GM21381 (cell line): ENCODE measurements around the gene PPP4R1.

ENCODE experiments used
- ATAC-seq: cut with Tn5 transposase; IDR thresholded peaks from one replicate; pipeline ENCODE4 v1.9.1; 2021; ENCODE audit warnings: mild to moderate bottlenecking, moderate library complexity; ENCODE audit not compliant: unreplicated experiment

PPP4R1 gene

DNA sequence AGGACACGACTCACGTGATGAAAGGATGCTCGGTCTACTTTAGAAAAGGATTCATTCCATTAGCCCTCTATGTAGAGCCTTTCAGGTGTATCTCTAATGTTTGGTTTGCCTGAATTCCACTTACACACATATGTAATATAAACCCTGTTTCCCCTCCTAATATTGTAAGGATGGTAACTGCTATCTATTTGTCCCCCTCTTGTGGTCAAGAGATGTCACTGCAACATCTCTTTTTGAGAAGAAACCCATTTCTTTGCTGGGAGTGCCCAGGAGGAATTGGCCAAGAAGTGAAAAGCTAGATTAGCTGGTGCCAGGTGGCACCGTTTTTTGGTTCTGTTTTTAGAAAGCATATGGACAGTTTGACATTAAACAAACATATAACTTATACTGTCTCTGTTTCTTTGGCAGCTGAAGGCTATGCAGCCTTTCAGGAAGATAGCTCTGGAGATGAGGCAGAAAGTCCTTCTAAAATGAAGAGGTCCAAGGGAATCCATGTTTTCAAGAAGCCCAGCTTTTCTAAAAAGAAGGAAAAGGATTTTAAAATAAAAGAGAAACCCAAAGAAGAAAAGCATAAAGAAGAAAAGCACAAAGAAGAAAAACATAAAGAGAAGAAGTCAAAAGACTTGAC lies 97.8 kb downstream of the PPP4R1 start:
- ATAC-seq = no peak

- ATAC-seq = no peak
Measured at GRCh38 chr18:9513971-9514512, 100.3 kb downstream of the PPP4R1 start.

DNA sequence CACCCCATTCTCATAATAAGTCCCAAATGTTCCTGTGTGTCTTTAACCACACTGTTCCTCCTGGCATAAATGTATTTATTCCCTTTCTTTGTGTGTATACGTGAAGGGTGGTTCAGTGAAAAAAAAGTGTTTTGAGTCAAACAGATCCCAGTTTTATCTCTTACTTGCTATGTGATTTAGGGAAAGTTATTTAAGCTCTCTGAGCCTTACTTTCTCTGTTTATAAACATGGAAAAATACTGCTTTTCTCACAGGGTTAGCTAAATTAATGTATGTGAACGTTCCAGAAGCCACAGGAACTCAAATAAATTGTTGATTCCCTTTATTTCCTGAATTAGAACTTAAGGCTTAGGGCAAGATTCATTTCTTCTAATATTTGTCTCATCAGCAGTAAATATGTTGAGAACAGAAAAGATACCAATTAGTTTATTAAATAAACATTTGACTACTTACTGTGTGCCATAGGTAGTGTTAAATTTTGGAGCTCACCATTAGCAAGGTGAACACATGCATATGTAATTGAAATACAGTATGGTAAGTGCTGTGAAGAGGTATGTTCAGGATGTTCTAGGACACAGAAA lies 105.8 kb downstream of the PPP4R1 start:
- no peak for ATAC-seq

DNA sequence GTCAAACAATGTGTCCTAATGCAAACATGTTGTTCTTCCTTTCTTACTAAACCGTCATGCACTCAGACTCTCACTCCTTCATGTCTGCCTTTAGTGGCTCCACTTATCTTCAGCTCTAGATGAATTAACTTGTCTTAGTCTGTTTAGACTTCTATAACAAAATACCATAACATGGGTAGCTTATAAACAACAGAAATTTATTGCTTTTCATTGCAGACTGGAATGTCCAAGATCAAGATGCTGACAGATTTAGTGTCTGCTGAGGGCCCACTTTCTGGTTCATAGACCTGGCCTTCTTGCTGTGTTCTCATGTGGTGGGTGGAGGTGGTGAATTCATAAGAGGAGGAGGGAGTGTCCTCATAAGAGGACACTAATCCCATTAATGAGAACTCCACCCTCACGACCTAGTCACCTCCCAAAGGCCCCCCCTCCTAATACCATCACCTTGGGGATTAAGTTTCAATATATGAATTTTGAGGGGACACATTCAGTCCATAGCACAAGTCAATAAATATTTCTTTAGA lies 106.7 kb downstream of the PPP4R1 start:
- no peak for ATAC-seq

DNA sequence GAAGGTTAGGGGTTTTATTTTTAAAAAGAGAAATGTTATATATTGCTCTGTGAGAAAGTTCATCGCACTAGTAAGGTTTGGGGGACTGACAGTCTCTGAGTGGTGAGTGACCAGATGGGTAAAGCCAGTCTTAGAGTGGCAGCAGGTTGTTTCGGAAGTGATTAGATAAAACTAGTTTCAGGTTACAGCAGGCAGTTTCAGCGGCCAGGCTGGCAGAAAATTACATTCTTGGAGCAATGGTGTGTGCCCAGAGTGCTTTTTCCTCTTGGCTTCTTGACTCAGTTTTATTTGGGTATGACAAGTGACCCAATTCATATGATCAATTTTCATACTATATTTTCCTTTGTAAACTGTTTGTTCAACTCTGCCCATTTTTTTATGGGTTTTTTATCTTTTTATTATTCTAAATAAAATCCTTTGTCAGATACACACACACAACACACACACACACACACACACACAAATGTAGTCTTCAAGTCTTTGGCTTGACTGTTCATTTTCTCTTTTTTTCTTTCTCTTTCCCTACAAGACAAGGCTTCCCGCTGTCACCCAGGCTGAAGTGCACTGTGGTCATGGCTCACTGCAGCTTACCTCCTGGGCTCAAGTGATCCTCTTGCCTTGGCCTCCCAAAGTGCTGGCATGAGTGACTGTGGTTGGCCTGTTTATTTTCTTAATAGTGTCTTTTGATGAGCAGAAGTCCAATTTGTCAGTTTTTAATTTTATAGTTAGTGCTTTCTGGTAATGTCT lies 108.1 kb downstream of the PPP4R1 start:
- ATAC-seq = no peak
